Liver (tissue), 9 donors: ENCODE data around the gene GNAI2. TPM values are rescaled to one million over a fixed set of nuclear protein-coding genes. Genes with fewer than 3 reads are reported as not detected.

Experiments
- DNase-seq: peaks from one replicate; pipeline ENCODE4 v3.0.0-alpha.2; 2017; ENCODE audit warnings: low spot score
- H3K27ac ChIP-seq, 2 donors: one replicate each; pipeline ENCODE4 v1.7.0; 2013; ENCODE audit warnings: inconsistent platforms in 2 of 2, low read length in 2 of 2, control low read depth in 1 of 2, low read depth in 1 of 2, mild to moderate bottlenecking in 1 of 2
- H3K27me3 ChIP-seq, 4 donors: one replicate each; pipeline versions ENCODE4 v1.6.1 to v1.7.0; 2013; ENCODE audit warnings: low read length in 3 of 4, inconsistent platforms in 1 of 4, mild to moderate bottlenecking in 1 of 4, moderate library complexity in 1 of 4; ENCODE audit not compliant: control insufficient read depth in 4 of 4, insufficient read depth in 4 of 4
- H3K36me3 ChIP-seq, 4 donors: one replicate each; pipeline versions ENCODE4 v1.6.1 to v1.7.0; 2013; ENCODE audit warnings: low read length in 3 of 4, mild to moderate bottlenecking in 3 of 4, low read depth in 1 of 4, moderate library complexity in 1 of 4; ENCODE audit not compliant: control insufficient read depth in 4 of 4, insufficient read depth in 3 of 4
- H3K4me1 ChIP-seq, 4 donors: one replicate each; pipeline versions ENCODE4 v1.6.1 to v1.7.0; 2013; ENCODE audit warnings: low read length in 3 of 4, mild to moderate bottlenecking in 3 of 4, moderate library complexity in 1 of 4; ENCODE audit not compliant: control insufficient read depth in 4 of 4, insufficient read depth in 4 of 4
- H3K4me3 ChIP-seq, 3 donors: one replicate each; pipeline versions ENCODE4 v1.6.1 to v1.7.0; 2013; ENCODE audit warnings: low read length in 3 of 3, control low read depth in 1 of 3, low read depth in 1 of 3, mild to moderate bottlenecking in 1 of 3
- H3K9ac ChIP-seq, 2 donors: one replicate each; pipeline ENCODE4 v1.7.0; 2013; ENCODE audit warnings: low read length in 2 of 2, mild to moderate bottlenecking in 2 of 2, moderate library complexity in 2 of 2, control low read depth in 1 of 2, low read depth in 1 of 2
- H3K9me3 ChIP-seq, 4 donors: one replicate each; pipeline versions ENCODE4 v1.6.1 to v1.7.0; 2013; ENCODE audit warnings: low read length in 3 of 4; ENCODE audit not compliant: control insufficient read depth in 4 of 4
- ATF3 ChIP-seq: IDR thresholded peaks from 2 replicates; pipeline ENCODE4 v1.6.1; 2016; ENCODE audit warnings: antibody characterized with exemption
- CTCF ChIP-seq: fragments of 150-350 bp; IDR thresholded peaks from 2 replicates; pipeline ENCODE4 v1.5.1; 2017; ENCODE audit warnings: improper control_type of control experiment, low read depth, low read length; ENCODE audit not compliant: missing input control
- EGR1 ChIP-seq, 2 donors: IDR thresholded peaks; 2 replicates each; pipeline ENCODE4 v1.6.1; 2016 to 2018; ENCODE audit warnings: antibody characterized with exemption in 2 of 2, low read depth in 2 of 2
- FOXA1 ChIP-seq: IDR thresholded peaks from 2 replicates; pipeline ENCODE4 v1.6.1; 2016; ENCODE audit warnings: antibody characterized with exemption
- FOXA2 ChIP-seq: IDR thresholded peaks from 2 replicates; pipeline ENCODE4 v1.6.1; 2016; ENCODE audit warnings: antibody characterized with exemption
- GABPA ChIP-seq, 2 donors: IDR thresholded peaks in 1 of 2; conservative IDR thresholded peaks in 1 of 2; 2 replicates each; pipeline ENCODE4 v1.6.1; 2016; ENCODE audit warnings: antibody characterized with exemption in 2 of 2, mild to moderate bottlenecking in 1 of 2, moderate library complexity in 1 of 2
- HNF4A ChIP-seq, 2 donors: conservative IDR thresholded peaks; 2 replicates each; pipeline ENCODE4 v1.6.1; 2016; ENCODE audit warnings: antibody characterized with exemption in 2 of 2, mild to moderate bottlenecking in 2 of 2
- HNF4G ChIP-seq: IDR thresholded peaks from 2 replicates; pipeline ENCODE4 v1.6.1; 2016; ENCODE audit warnings: antibody characterized with exemption
- JUND ChIP-seq, 2 donors: IDR thresholded peaks; 2 replicates each; pipeline ENCODE4 v1.6.1; 2016; ENCODE audit warnings: antibody characterized with exemption in 2 of 2
- MAX ChIP-seq: IDR thresholded peaks from 2 replicates; pipeline ENCODE4 v1.6.1; 2016; ENCODE audit warnings: antibody characterized with exemption
- NR2F2 ChIP-seq: IDR thresholded peaks from 2 replicates; pipeline ENCODE4 v1.6.1; 2016; ENCODE audit warnings: antibody characterized with exemption
- RAD21 ChIP-seq, 2 donors: IDR thresholded peaks; 2 replicates each; pipeline ENCODE4 v1.6.1; 2016; ENCODE audit warnings: antibody characterized with exemption in 2 of 2, mild to moderate bottlenecking in 2 of 2
- REST ChIP-seq: IDR thresholded peaks from 2 replicates; pipeline ENCODE4 v1.6.1; 2016; ENCODE audit warnings: antibody characterized with exemption, mild to moderate bottlenecking
- RXRA ChIP-seq, 2 donors: IDR thresholded peaks; 2 replicates each; pipeline ENCODE4 v1.6.1; 2017 to 2018; ENCODE audit warnings: antibody characterized with exemption in 2 of 2, mild to moderate bottlenecking in 1 of 2
- SP1 ChIP-seq: IDR thresholded peaks from 2 replicates; pipeline ENCODE4 v1.6.1; 2018; ENCODE audit warnings: antibody characterized with exemption, mild to moderate bottlenecking
- TAF1 ChIP-seq: conservative IDR thresholded peaks from 2 replicates; pipeline ENCODE4 v1.6.1; 2016; ENCODE audit warnings: antibody characterized with exemption, mild to moderate bottlenecking
- YY1 ChIP-seq: IDR thresholded peaks from 2 replicates; pipeline ENCODE4 v1.6.1; 2016; ENCODE audit warnings: antibody characterized with exemption, mild to moderate bottlenecking
- ZBTB33 ChIP-seq: IDR thresholded peaks from 2 replicates; pipeline ENCODE4 v1.6.1; 2016; ENCODE audit warnings: antibody characterized with exemption
- WGBS: extraction: QIAGEN DNeasy Blood & Tissue Kit; methylation state at CpG from one replicate; pipeline ENCODE4 v1.1.7; 2013; 5-methylcytosine and 5-hydroxymethylcytosine counted together
- polyA plus RNA-seq, 2 donors: library from polyadenylated mRNA; stranded (reverse) in 1 of 2; unstranded in 1 of 2; fragments of 200-250 nt in 1 of 2; fragments of >200 nt in 1 of 2; fragmentation: Nextera tagmentation in 1 of 2; extraction: Ambion mirVana in 1 of 2; gene quantifications; one replicate each; pipeline versions ENCODE4 v1.2.1 to v1.2.3, GENCODE V29; 2013 to 2015
- total RNA-seq, 2 donors: library from RNA; depleted of rRNA; stranded (reverse); fragments of >200 nt; gene quantifications; one replicate each; pipeline ENCODE4 v1.2.3, GENCODE V29; 2014
- donor health status: healthy.
- donor health status: healthy.
- donor health status: healthy.
- donor health status: healthy.
- donor health status: healthy.

Gene GNAI2
- total and polyA plus RNA-seq, 4 donors = 58.3 to 86.3 (median 62.3) TPM

- no peak for DNase-seq
- peaks cover 0 to 6% (median 4%) of the 10 kb centered on the region in 4 donors for H3K36me3 ChIP-seq
- TF ChIP-seq HNF4A (conservative IDR thresholded peaks at IDR 0.05) (no peak), REST (no peak), EGR1 (IDR thresholded peaks at IDR 0.05; ENCODE audit: low read depth in 2 of 2) (no peak), ATF3 (no peak), FOXA1 (no peak), GABPA (IDR thresholded peaks at IDR 0.05 in 1 of 2, conservative IDR thresholded peaks at IDR 0.05 in 1 of 2) (no peak), TAF1 (no peak), HNF4G (no peak), MAX (no peak), ZBTB33 (no peak), RXRA (IDR thresholded peaks at IDR 0.05) (no peak), RAD21 (IDR thresholded peaks at IDR 0.05) (no peak), CTCF (no peak), YY1 (no peak), SP1 (no peak), NR2F2 (no peak), FOXA2 (no peak), JUND (IDR thresholded peaks at IDR 0.05) (no peak)
- no peak overlapping the region for H3K9ac ChIP-seq
- H3K4me3 ChIP-seq = no peak overlapping the region
- H3K27me3 ChIP-seq = no peaks in the 10 kb centered on the region
- H3K9me3 ChIP-seq = no peaks in the 10 kb centered on the region
- WGBS = 89% methylated on average over 7 of the region's 7 CpGs
- H3K4me1 ChIP-seq = peaks cover 5 to 36% (median 13%) of the 10 kb centered on the region in 4 donors
- no peak overlapping the region for H3K27ac ChIP-seq
Measured at GRCh38 chr3:50262778-50263177, 26.8 kb downstream of the GNAI2 start.
